ENCODE measurements around the gene ASPSCR1. TPM values are rescaled to one million over a fixed set of nuclear protein-coding genes. Genes with fewer than 3 reads are reported as not detected.

Gene ASPSCR1
- total and polyA plus RNA-seq, 2 of the 13 experiments (the other 11 are each of a cell fraction or from before 2014, with no cell fraction given) = 274 to 314 TPM

GRCh38 chr17:81966343-81967243, 10.8 kb upstream of the ASPSCR1 start (continued):
- TF ChIP-seq, protein P1, sequence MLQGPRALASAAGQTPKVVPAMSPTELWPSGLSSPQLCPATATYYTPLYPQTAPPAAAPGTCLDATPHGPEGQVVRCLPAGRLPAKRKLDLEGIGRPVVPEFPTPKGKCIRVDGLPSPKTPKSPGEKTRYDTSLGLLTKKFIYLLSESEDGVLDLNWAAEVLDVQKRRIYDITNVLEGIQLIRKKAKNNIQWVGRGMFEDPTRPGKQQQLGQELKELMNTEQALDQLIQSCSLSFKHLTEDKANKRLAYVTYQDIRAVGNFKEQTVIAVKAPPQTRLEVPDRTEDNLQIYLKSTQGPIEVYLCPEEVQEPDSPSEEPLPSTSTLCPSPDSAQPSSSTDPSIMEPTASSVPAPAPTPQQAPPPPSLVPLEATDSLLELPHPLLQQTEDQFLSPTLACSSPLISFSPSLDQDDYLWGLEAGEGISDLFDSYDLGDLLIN (CRISPR knock-in tag; IDR thresholded peaks at IDR 0.05; ENCODE audit: borderline replicate concordance) = peak; percentile 62
- peak; percentile 49; the same call in 1 of the 2 replicates for TF ChIP-seq NRL (CRISPR knock-in tag; IDR thresholded peaks at IDR 0.05; ENCODE audit: borderline replicate concordance)
- peak; percentile 30 for TF ChIP-seq TBL1XR1 (IDR thresholded peaks at IDR 0.05; ENCODE audit: borderline replicate concordance, low read length, partially characterized antibody)
- TF ChIP-seq GABPB1 (CRISPR knock-in tag; IDR thresholded peaks at IDR 0.05) = peak; percentile 85
- TF ChIP-seq HNRNPUL1 (IDR thresholded peaks at IDR 0.05; ENCODE audit: low read depth, low read length) = no peak
- TF ChIP-seq ARHGAP35 (CRISPR knock-in tag; IDR thresholded peaks at IDR 0.05; ENCODE audit: borderline replicate concordance) = peak; percentile 90; the same call in 1 of the 2 replicates
- no peak; the same call in 1 of the 2 replicates for TF ChIP-seq ZNF350 (CRISPR knock-in tag; IDR thresholded peaks at IDR 0.05; ENCODE audit: borderline replicate concordance, low read depth)
- no peak for TF ChIP-seq DBP (CRISPR knock-in tag; IDR thresholded peaks at IDR 0.05; ENCODE audit: not compliant biosample characterization)
- TF ChIP-seq ZNF512B (CRISPR knock-in tag; IDR thresholded peaks at IDR 0.05; ENCODE audit: borderline replicate concordance) = 0 out of 2 replicates have a peak, but pooled peaks have one; percentile 32
- TF ChIP-seq DNMT3B (CRISPR knock-in tag; conservative IDR thresholded peaks at IDR 0.05) = no peak
- no peak for TF ChIP-seq ZNF737 (CRISPR knock-in tag; IDR thresholded peaks at IDR 0.05; ENCODE audit: borderline replicate concordance)
- no peak for TF ChIP-seq RORA (CRISPR knock-in tag; IDR thresholded peaks at IDR 0.05)
- TF ChIP-seq, protein P2, sequence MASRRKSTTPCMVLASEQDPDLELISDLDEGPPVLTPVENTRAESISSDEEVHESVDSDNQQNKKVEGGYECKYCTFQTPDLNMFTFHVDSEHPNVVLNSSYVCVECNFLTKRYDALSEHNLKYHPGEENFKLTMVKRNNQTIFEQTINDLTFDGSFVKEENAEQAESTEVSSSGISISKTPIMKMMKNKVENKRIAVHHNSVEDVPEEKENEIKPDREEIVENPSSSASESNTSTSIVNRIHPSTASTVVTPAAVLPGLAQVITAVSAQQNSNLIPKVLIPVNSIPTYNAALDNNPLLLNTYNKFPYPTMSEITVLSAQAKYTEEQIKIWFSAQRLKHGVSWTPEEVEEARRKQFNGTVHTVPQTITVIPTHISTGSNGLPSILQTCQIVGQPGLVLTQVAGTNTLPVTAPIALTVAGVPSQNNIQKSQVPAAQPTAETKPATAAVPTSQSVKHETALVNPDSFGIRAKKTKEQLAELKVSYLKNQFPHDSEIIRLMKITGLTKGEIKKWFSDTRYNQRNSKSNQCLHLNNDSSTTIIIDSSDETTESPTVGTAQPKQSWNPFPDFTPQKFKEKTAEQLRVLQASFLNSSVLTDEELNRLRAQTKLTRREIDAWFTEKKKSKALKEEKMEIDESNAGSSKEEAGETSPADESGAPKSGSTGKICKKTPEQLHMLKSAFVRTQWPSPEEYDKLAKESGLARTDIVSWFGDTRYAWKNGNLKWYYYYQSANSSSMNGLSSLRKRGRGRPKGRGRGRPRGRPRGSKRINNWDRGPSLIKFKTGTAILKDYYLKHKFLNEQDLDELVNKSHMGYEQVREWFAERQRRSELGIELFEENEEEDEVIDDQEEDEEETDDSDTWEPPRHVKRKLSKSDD (CRISPR knock-in tag; IDR thresholded peaks at IDR 0.05; ENCODE audit: low read depth) = peak; percentile 84
- TF ChIP-seq ZNF782 (CRISPR knock-in tag; IDR thresholded peaks at IDR 0.05; ENCODE audit: borderline replicate concordance) = no peak
- 0 out of 2 replicates have a peak, but pooled peaks have one; percentile 44 for TF ChIP-seq MTF1 (CRISPR knock-in tag; IDR thresholded peaks at IDR 0.05)
- no peak for TF ChIP-seq MEIS2 (CRISPR knock-in tag; IDR thresholded peaks at IDR 0.05)
- TF ChIP-seq GTF2F1 (IDR thresholded peaks at IDR 0.05; ENCODE audit: low read length) = no peak
- no peak for TF ChIP-seq RFX1 (IDR thresholded peaks at IDR 0.05)
- no peak for TF ChIP-seq ADNP (CRISPR knock-in tag; IDR thresholded peaks at IDR 0.05)
- TF ChIP-seq, protein P3, sequence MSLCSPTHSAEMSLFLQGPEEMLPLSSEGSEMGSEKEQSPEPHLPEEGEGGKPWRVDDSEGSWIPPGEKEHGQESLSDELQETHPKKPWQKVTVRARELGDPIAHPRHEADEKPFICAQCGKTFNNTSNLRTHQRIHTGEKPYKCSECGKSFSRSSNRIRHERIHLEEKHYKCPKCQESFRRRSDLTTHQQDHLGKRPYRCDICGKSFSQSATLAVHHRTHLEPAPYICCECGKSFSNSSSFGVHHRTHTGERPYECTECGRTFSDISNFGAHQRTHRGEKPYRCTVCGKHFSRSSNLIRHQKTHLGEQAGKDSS (CRISPR knock-in tag; IDR thresholded peaks at IDR 0.05; ENCODE audit: borderline replicate concordance, low read depth) = peak; percentile 96; the same call in 1 of the 2 replicates
